HL-60 (cell line): Measurements from ENCODE around the gene GAB2.

Source experiments
- DNase-seq, 2 experiments: peaks; one replicate each; pipeline ENCODE4 v3.0.0-alpha.2; 2010 to 2020; ENCODE audit warnings: low read depth in 1 of 2, low spot score in 1 of 2
- H3K27ac ChIP-seq: fragments of 250-450 bp; sonication (Bioruptor Pico); replicated peaks from 2 replicates; pipeline ENCODE4 v1.5.1; 2020; ENCODE audit warnings: mild to moderate bottlenecking, moderate library complexity
- H3K27me3 ChIP-seq: fragments of 250-450 bp; sonication (Bioruptor Pico); 2 replicates; pipeline ENCODE4 v1.5.1; 2021; ENCODE audit warnings: mild to moderate bottlenecking, moderate library complexity; ENCODE audit not compliant: insufficient read depth, poor library complexity, severe bottlenecking
- H3K4me3 ChIP-seq: replicated peaks from 2 replicates; pipeline ENCODE4 v1.5.1; 2011; ENCODE audit warnings: mild to moderate bottlenecking, control low read depth, low read length; ENCODE audit not compliant: insufficient read depth
- GABPA ChIP-seq: IDR thresholded peaks from 2 replicates; pipeline ENCODE4 v1.6.1; 2012; ENCODE audit warnings: low read depth
- POLR2AphosphoS5 ChIP-seq: IDR thresholded peaks from 2 replicates; pipeline ENCODE4 v1.6.1; 2012; ENCODE audit warnings: low read depth
- SPI1 ChIP-seq: IDR thresholded peaks from 2 replicates; pipeline ENCODE4 v1.6.1; 2012; ENCODE audit warnings: low read depth, mild to moderate bottlenecking, borderline replicate concordance
- TF ChIP-seq, protein P1 (sequence below): IDR thresholded peaks from one replicate; pipeline ENCODE4 v1.5.1; 2011; ENCODE audit warnings: low read length, control low read depth, inconsistent platforms; ENCODE audit not compliant: insufficient read depth
- TF ChIP-seq, protein P2 (sequence below): IDR thresholded peaks from 2 replicates; pipeline ENCODE4 v1.6.1; 2012; ENCODE audit warnings: low read depth; ENCODE audit not compliant: insufficient replicate concordance

The GAB2 gene

DNA sequence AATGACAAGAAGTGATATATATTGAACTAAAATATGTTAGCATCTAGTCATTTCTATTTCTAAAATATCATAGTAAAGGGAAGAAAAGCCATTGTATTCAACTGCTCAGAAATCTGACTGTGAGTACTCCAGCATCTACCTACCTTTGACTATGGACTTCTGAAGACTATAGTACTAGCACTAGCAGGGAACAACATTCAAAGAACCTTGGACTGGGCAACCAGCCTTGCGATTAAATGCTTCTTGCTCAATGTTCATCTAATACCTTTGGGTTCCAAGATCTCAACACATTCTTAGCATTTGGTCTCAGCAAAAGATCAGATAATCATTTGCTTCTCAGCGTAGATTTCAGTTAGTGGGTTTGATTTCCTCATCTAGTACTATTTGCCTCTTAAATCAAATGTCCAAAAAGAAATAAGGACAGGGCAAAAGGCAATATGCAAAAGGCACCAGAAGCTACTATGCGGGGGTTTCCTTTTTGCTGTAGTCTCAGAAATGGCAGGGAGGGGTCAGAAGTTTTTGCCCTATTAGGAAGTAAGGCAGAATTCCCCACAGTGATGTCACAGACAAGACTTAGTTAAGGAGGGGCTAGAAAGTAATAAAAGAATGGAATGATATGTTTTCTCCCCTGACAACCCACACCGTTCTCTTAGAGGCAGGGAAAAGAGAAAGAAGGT lies 80.6 kb downstream of the GAB2 start:
- TF ChIP-seq SPI1 (no peak), GABPA (no peak), POLR2AphosphoS5 (no peak)
- TF ChIP-seq, protein P1, sequence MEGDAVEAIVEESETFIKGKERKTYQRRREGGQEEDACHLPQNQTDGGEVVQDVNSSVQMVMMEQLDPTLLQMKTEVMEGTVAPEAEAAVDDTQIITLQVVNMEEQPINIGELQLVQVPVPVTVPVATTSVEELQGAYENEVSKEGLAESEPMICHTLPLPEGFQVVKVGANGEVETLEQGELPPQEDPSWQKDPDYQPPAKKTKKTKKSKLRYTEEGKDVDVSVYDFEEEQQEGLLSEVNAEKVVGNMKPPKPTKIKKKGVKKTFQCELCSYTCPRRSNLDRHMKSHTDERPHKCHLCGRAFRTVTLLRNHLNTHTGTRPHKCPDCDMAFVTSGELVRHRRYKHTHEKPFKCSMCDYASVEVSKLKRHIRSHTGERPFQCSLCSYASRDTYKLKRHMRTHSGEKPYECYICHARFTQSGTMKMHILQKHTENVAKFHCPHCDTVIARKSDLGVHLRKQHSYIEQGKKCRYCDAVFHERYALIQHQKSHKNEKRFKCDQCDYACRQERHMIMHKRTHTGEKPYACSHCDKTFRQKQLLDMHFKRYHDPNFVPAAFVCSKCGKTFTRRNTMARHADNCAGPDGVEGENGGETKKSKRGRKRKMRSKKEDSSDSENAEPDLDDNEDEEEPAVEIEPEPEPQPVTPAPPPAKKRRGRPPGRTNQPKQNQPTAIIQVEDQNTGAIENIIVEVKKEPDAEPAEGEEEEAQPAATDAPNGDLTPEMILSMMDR: no peak
- TF ChIP-seq, protein P2, sequence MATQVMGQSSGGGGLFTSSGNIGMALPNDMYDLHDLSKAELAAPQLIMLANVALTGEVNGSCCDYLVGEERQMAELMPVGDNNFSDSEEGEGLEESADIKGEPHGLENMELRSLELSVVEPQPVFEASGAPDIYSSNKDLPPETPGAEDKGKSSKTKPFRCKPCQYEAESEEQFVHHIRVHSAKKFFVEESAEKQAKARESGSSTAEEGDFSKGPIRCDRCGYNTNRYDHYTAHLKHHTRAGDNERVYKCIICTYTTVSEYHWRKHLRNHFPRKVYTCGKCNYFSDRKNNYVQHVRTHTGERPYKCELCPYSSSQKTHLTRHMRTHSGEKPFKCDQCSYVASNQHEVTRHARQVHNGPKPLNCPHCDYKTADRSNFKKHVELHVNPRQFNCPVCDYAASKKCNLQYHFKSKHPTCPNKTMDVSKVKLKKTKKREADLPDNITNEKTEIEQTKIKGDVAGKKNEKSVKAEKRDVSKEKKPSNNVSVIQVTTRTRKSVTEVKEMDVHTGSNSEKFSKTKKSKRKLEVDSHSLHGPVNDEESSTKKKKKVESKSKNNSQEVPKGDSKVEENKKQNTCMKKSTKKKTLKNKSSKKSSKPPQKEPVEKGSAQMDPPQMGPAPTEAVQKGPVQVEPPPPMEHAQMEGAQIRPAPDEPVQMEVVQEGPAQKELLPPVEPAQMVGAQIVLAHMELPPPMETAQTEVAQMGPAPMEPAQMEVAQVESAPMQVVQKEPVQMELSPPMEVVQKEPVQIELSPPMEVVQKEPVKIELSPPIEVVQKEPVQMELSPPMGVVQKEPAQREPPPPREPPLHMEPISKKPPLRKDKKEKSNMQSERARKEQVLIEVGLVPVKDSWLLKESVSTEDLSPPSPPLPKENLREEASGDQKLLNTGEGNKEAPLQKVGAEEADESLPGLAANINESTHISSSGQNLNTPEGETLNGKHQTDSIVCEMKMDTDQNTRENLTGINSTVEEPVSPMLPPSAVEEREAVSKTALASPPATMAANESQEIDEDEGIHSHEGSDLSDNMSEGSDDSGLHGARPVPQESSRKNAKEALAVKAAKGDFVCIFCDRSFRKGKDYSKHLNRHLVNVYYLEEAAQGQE: no peak
- Histone ChIP-seq H3K4me3 (no peak overlapping the region), H3K27me3 (no peaks in the 10 kb centered on the region), H3K27ac (no peak overlapping the region)
- DNase-seq: no peak

DNA sequence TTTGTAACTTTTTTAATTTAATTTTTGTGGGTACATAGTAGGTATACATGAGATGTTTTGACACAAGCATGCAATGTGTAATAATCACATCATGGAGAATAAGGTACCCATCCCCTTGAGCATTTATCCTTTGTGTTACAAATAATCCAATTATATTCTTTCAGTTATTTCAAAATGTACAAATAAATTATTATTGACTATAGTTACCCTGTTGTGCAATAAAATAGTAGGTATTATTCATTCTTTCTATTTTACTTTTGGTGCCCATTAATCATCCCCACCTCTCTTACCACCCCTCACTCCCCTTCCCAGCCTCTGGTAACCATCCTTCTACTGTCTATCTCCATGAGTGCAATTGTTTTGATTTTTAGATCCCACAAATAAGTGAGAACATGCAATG lies 83.5 kb downstream of the GAB2 start:
- no peak overlapping the region for H3K27ac ChIP-seq
- no peaks in the 10 kb centered on the region for H3K27me3 ChIP-seq
- no peak overlapping the region for H3K4me3 ChIP-seq
- DNase-seq: no peak
- no peak for TF ChIP-seq GABPA

DNA sequence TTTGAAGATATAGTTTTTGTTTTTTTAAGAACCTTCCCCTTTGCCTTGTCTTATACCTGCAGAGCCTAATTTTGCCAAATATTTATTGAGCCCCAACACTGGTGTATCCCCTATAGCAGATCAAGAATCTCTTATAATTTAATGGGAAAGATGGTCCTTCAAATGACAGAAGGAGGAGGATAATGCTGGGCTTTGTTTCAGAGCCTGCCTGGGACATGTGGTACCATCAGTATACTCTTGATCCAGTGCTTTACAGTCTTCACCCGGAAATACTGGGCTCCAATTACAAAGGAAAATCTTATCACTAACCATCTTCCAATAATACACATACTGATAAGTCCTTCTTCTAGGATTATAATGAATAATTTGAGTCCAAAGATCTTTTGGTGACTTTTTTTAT lies 84.7 kb downstream of the GAB2 start:
- no peak for DNase-seq
- Histone ChIP-seq H3K27me3 (no peaks in the 10 kb centered on the region), H3K4me3 (no peak overlapping the region), H3K27ac (no peak overlapping the region)
- no peak for TF ChIP-seq SPI1

DNA sequence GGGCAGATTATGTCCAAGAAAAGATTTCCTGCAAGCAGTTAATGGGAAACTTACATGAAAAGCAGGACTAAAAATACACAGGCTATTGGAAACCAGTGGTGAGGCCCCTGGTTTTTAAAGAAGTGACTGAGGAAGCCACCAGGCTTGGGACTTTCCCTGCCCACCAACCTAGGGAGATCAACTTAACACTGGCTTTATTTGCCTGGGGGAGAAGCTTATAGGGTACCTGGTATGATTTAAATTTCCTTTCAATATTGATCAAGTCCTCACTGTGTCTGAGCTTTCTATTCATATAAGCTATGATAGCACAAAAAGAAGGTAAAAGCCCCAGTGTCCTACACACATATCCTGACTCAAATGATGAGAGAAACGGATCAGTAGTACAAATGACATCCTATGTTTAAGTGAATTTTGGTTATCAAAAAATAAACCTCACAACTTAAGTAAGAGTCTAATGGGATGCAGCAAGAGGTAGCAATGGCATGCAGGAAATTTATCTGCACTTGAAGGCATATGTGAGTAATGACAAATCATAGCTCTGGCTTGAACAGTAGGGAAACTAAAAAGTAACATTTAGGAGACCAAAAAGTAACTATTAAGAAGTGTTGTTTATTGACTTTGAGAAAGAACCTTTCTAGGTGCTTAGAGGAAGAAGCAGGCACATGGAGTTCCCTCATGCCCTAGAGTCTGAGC lies 85.3 kb downstream of the GAB2 start:
- Histone ChIP-seq H3K27ac (no peak overlapping the region), H3K4me3 (no peak overlapping the region), H3K27me3 (no peaks in the 10 kb centered on the region)
- no peak for DNase-seq
- TF ChIP-seq GABPA: no peak
- TF ChIP-seq SPI1: no peak
- no peak for TF ChIP-seq POLR2AphosphoS5

DNA sequence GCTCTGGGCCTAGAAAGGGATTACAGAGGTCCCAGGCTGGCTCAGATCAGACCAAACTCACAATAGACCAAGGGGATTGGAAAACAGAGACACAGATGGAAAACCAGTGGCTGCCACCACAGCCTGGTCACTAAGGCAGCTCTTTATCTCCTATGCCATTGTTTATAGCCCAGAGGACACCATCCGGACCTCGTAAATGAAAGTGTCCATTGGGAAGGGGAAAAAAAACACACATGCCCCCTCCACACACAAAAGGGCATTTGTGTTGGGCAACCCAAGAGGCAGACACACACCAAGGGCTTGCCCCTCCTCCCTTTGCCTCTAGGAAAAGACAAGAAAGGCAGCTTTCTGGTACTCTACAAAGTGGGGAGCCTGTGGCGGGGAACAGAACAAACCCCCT lies 85.9 kb downstream of the GAB2 start:
- Histone ChIP-seq H3K4me3 (no peak overlapping the region), H3K27me3 (no peaks in the 10 kb centered on the region), H3K27ac (no peak overlapping the region)
- TF ChIP-seq, protein P2: no peak
- TF ChIP-seq POLR2AphosphoS5: no peak
- TF ChIP-seq GABPA: no peak
- TF ChIP-seq SPI1: no peak
- TF ChIP-seq, protein P1: no peak
- no peak for DNase-seq
